ENCODE measurements around the gene SLC12A8. TPM values are rescaled to one million over a fixed set of nuclear protein-coding genes. Genes with fewer than 3 reads are reported as not detected.

The SLC12A8 gene
- total RNA-seq, 1 experiment from 2014 or later = 7.1 TPM

DNA sequence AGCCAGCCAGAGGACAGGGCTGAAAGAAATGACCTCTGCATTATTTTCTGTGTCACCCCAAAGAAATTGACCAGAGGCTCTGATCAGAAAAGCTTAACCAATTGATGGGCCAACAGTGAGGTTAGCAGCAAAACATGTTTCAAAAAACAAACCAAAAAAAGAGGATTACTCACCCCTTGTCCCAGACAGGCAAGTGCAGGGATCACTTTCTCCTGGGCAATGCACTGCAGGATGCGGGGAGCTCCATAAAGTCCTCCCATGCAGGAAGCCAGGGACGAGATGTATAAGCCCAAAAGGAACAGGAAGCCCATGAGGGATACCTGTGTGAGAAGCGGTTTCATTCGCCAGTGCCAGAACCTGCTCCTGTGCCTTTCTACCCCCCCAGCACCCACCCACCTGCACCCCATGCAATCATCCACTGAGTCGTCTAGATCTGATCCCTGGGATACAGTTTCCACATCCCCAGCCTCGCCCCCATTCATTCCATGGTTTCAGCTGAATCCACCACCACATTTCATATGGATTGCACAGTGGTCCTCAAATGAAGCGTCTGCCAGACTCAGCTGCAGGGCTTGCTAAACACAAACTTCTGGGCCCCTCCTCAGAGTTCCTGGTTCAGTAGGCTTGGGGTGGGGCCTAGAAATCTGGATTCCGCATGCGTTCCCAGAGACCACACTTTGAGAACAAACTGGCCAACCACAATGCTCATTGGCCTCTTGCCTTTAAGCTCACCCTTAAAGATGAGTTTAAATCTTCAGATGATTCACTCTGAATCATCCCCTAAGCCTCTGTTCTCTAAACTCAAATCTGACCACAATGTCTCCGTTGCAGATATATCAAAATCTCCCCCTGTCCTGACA lies 102.3 kb downstream of the SLC12A8 start:
- Histone ChIP-seq H3K36me3 (ENCODE audit: insufficient read depth, low read length, poor library complexity, severe bottlenecking) (no peaks in the 10 kb centered on the region), H3K4me1 (ENCODE audit: insufficient read depth, low read length, poor library complexity, severe bottlenecking) (peaks cover 10% of the 10 kb centered on the region), H3K4me3 (ENCODE audit: low read depth, low read length, poor library complexity, severe bottlenecking) (no peak overlapping the region), H3K9me3 (ENCODE audit: low read depth, low read length, poor library complexity, severe bottlenecking) (no peaks in the 10 kb centered on the region), H3K27ac (ENCODE audit: low read depth, low read length, poor library complexity, severe bottlenecking) (no peak overlapping the region), H3K27me3 (replicated peaks; ENCODE audit: insufficient read depth, low read depth, low read length, poor library complexity) (no peaks in the 10 kb centered on the region)
- CTCF ChIA-PET = no interaction called here
- no TSS peak for BruUV-seq (replicated peaks)
- TF ChIP-seq EZH2 (IDR thresholded peaks at IDR 0.05; ENCODE audit: borderline replicate concordance, low read depth, low read length, poor library complexity, severe bottlenecking) = no peak
- TF ChIP-seq, protein P1, sequence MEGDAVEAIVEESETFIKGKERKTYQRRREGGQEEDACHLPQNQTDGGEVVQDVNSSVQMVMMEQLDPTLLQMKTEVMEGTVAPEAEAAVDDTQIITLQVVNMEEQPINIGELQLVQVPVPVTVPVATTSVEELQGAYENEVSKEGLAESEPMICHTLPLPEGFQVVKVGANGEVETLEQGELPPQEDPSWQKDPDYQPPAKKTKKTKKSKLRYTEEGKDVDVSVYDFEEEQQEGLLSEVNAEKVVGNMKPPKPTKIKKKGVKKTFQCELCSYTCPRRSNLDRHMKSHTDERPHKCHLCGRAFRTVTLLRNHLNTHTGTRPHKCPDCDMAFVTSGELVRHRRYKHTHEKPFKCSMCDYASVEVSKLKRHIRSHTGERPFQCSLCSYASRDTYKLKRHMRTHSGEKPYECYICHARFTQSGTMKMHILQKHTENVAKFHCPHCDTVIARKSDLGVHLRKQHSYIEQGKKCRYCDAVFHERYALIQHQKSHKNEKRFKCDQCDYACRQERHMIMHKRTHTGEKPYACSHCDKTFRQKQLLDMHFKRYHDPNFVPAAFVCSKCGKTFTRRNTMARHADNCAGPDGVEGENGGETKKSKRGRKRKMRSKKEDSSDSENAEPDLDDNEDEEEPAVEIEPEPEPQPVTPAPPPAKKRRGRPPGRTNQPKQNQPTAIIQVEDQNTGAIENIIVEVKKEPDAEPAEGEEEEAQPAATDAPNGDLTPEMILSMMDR (conservative IDR thresholded peaks at IDR 0.05; ENCODE audit: low read depth, low read length) = no peak
- POLR2A ChIA-PET (ENCODE audit: low non-redundant PET) = no interaction called here
- no peak for DNase-seq (ENCODE audit: low spot score)
- intact Hi-C loops (cut with micrococcal nuclease; ENCODE audit: unreplicated experiment) = no loop called here

DNA sequence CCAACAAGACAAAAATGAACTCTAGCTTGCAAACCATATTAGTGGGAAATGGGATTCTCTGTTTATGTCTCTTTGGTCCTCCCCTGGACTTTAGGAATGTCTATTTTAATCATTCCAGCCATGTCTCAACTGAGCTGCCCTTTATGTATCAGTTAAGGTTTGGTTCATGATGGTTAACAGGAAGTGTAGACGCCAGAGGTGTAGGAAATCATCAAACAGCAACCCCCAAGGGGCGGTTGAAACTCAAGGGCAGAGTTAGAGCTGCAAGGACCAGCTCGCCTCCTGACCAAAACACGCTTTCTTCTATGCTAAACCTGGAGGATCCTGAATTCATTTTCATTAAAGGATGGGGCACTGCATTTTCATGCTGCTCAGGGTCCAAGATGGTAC lies 103.0 kb downstream of the SLC12A8 start:
- no peak overlapping the region for H3K4me3 ChIP-seq (ENCODE audit: low read depth, low read length, poor library complexity, severe bottlenecking)
- BruUV-seq (replicated peaks) = no TSS peak
- H3K36me3 ChIP-seq (ENCODE audit: insufficient read depth, low read length, poor library complexity, severe bottlenecking) = no peaks in the 10 kb centered on the region
- intact Hi-C loops (cut with micrococcal nuclease; ENCODE audit: unreplicated experiment) = no loop called here
- CTCF ChIA-PET = no interaction called here
- H3K9me3 ChIP-seq (ENCODE audit: low read depth, low read length, poor library complexity, severe bottlenecking) = no peaks in the 10 kb centered on the region
- H3K27ac ChIP-seq (ENCODE audit: low read depth, low read length, poor library complexity, severe bottlenecking) = no peak overlapping the region
- no peak for DNase-seq (ENCODE audit: low spot score)
- TF ChIP-seq EZH2 (IDR thresholded peaks at IDR 0.05; ENCODE audit: borderline replicate concordance, low read depth, low read length, poor library complexity, severe bottlenecking) = no peak
- TF ChIP-seq, protein P1 (conservative IDR thresholded peaks at IDR 0.05; ENCODE audit: low read depth, low read length) = no peak
- H3K27me3 ChIP-seq (replicated peaks; ENCODE audit: insufficient read depth, low read depth, low read length, poor library complexity) = no peaks in the 10 kb centered on the region
- POLR2A ChIA-PET (ENCODE audit: low non-redundant PET) = interaction anchor here (0.6 kb wide), 1 partner anchor 402 kb away, joined by 23 read pairs; no protein-coding TSS in a partner anchor
- H3K4me1 ChIP-seq (ENCODE audit: insufficient read depth, low read length, poor library complexity, severe bottlenecking) = peaks cover 10% of the 10 kb centered on the region

DNA sequence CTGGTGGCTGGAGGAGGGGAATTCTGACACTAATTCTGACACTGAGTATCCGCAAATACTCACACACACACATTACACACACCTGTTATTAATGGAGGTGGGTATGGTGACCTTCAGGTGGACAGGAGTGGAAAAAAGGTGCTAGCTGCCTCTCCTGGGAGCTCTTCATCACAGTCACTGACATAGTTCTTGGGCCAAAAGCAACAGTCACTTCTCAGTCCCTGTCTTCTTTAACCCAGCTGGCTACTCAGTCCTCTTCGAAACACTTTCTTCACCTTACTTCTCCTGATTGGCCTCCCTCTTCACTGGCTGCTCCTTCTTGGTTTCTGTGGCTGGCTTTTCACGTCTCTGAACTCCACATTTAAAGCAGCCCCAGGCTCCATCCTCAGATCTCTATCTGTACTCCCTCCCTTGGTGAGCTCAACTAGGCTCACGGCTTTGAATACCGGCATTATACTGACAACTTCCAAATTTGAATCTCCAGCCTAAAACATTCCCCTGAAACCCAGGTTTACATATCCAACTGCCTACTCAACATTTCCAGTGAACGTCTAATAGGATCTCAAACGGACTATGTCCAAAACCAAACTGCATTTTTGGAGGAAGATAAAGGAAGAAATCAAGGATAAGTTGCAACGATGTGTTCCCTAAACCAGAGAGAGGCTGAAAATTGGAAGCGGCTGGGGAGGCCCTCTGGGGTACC lies 103.6 kb downstream of the SLC12A8 start:
- CTCF ChIA-PET = no interaction called here
- H3K9me3 ChIP-seq (ENCODE audit: low read depth, low read length, poor library complexity, severe bottlenecking) = no peaks in the 10 kb centered on the region
- H3K27me3 ChIP-seq (replicated peaks; ENCODE audit: insufficient read depth, low read depth, low read length, poor library complexity) = no peaks in the 10 kb centered on the region
- POLR2A ChIA-PET (ENCODE audit: low non-redundant PET) = interaction anchor here (0.6 kb wide), 1 partner anchor 401 kb away, joined by 23 read pairs; no protein-coding TSS in a partner anchor
- no TSS peak for BruUV-seq (replicated peaks)
- TF ChIP-seq, protein P1 (conservative IDR thresholded peaks at IDR 0.05; ENCODE audit: low read depth, low read length) = no peak
- no peak for TF ChIP-seq EZH2 (IDR thresholded peaks at IDR 0.05; ENCODE audit: borderline replicate concordance, low read depth, low read length, poor library complexity, severe bottlenecking)
- DNase-seq (ENCODE audit: low spot score) = no peak
- H3K27ac ChIP-seq (ENCODE audit: low read depth, low read length, poor library complexity, severe bottlenecking) = no peak overlapping the region
- no peaks in the 10 kb centered on the region for H3K36me3 ChIP-seq (ENCODE audit: insufficient read depth, low read length, poor library complexity, severe bottlenecking)
- H3K4me3 ChIP-seq (ENCODE audit: low read depth, low read length, poor library complexity, severe bottlenecking) = no peak overlapping the region
- intact Hi-C loops (cut with micrococcal nuclease; ENCODE audit: unreplicated experiment) = no loop called here
- H3K4me1 ChIP-seq (ENCODE audit: insufficient read depth, low read length, poor library complexity, severe bottlenecking) = peaks cover 10% of the 10 kb centered on the region
